HG02588 (cell line): ENCODE results near the gene LYPLA2.
"Not testable (repeated sequence)": the region's sequence is repeated elsewhere in the genome, so short reads cannot be mapped to it uniquely, and the experiment has no call there.

Experiments used
- ATAC-seq: cut with Tn5 transposase; IDR thresholded peaks from one replicate; pipeline ENCODE4 v1.9.1; 2021; ENCODE audit warnings: mild to moderate bottlenecking, moderate library complexity; ENCODE audit not compliant: unreplicated experiment

The LYPLA2 gene

GRCh38 chr1:23825762-23826522, 35.0 kb downstream of the LYPLA2 start:
- ATAC-seq, result no peak

GRCh38 chr1:23826590-23826989, 35.6 kb downstream of the LYPLA2 start:
- ATAC-seq, result not testable (repeated sequence)

GRCh38 chr1:23827717-23828116, 36.8 kb downstream of the LYPLA2 start:
- no peak for ATAC-seq

GRCh38 chr1:23834156-23834555, 43.2 kb downstream of the LYPLA2 start:
- not testable (repeated sequence) for ATAC-seq

GRCh38 chr1:23836037-23836436, 45.1 kb downstream of the LYPLA2 start:
- no peak for ATAC-seq

- no peak for ATAC-seq
These were observed 47.0 kb downstream of the LYPLA2 start for GRCh38 chr1:23837908-23838307.

- peak; percentile 63 for ATAC-seq
These were observed 47.5 kb downstream of the LYPLA2 start for GRCh38 chr1:23838401-23838866.

- ATAC-seq, result no peak
These were observed 52.7 kb downstream of the LYPLA2 start for GRCh38 chr1:23843644-23844043.
